Trophoblast cell (in vitro differentiated cells and primary cell): ENCODE data around the gene PHF5A.
"Not testable (repeated sequence)": the region's sequence is repeated elsewhere in the genome, so short reads cannot be mapped to it uniquely, and the experiment has no call there.

ENCODE experiments used
- DNase-seq, 2 donors: peaks; one replicate each; pipeline ENCODE4 v3.0.0-alpha.2; 2016
- H2AFZ ChIP-seq: 2 replicates; pipeline ENCODE4 v1.6.1; 2013; ENCODE audit warnings: low read length, moderate library complexity, mild to moderate bottlenecking; ENCODE audit not compliant: insufficient read depth, poor library complexity
- H2AK5ac ChIP-seq: 2 replicates; pipeline ENCODE4 v1.6.1; 2013; ENCODE audit warnings: mild to moderate bottlenecking, low read length
- H2BK120ac ChIP-seq: 2 replicates; pipeline ENCODE4 v1.6.1; 2013; ENCODE audit warnings: low read length, mild to moderate bottlenecking, moderate library complexity; ENCODE audit not compliant: insufficient read depth, poor library complexity
- H2BK12ac ChIP-seq: 2 replicates; pipeline ENCODE4 v1.6.1; 2013; ENCODE audit warnings: mild to moderate bottlenecking, low read length, moderate library complexity
- H2BK5ac ChIP-seq: 2 replicates; pipeline ENCODE4 v1.6.1; 2013; ENCODE audit warnings: low read length, low read depth, moderate library complexity, mild to moderate bottlenecking; ENCODE audit not compliant: poor library complexity
- H3K14ac ChIP-seq: 2 replicates; pipeline ENCODE4 v1.6.1; 2013; ENCODE audit warnings: mild to moderate bottlenecking, low read length
- H3K18ac ChIP-seq: 2 replicates; pipeline ENCODE4 v1.6.1; 2013; ENCODE audit warnings: mild to moderate bottlenecking, low read length
- H3K23ac ChIP-seq: 2 replicates; pipeline ENCODE4 v1.6.1; 2013; ENCODE audit warnings: low read length
- H3K27ac ChIP-seq: 2 replicates; pipeline ENCODE4 v1.5.1; 2013; ENCODE audit warnings: low read depth, mild to moderate bottlenecking, inconsistent platforms, low read length, moderate library complexity
- H3K27me3 ChIP-seq: 2 replicates; pipeline ENCODE4 v1.6.1; 2013; ENCODE audit warnings: inconsistent platforms, mild to moderate bottlenecking, low read length, moderate library complexity; ENCODE audit not compliant: insufficient read depth
- H3K36me3 ChIP-seq, 2 experiments: 1 replicate in 1 of 2; 2 replicates in 1 of 2; pipeline ENCODE4 v1.6.1; 2013; ENCODE audit warnings: low read length in 2 of 2, mild to moderate bottlenecking in 2 of 2, moderate library complexity in 1 of 2; ENCODE audit not compliant: insufficient read depth in 2 of 2, control insufficient read depth in 1 of 2
- H3K4ac ChIP-seq: 2 replicates; pipeline ENCODE4 v1.6.1; 2013; ENCODE audit warnings: low read depth, mild to moderate bottlenecking, low read length, moderate library complexity
- H3K4me1 ChIP-seq, 2 experiments: 1 replicate in 1 of 2; 2 replicates in 1 of 2; pipeline ENCODE4 v1.6.1; 2013; ENCODE audit warnings: low read length in 2 of 2, mild to moderate bottlenecking in 2 of 2, moderate library complexity in 1 of 2; ENCODE audit not compliant: insufficient read depth in 2 of 2, control insufficient read depth in 1 of 2
- H3K4me2 ChIP-seq: 2 replicates; pipeline ENCODE4 v1.6.1; 2013; ENCODE audit warnings: inconsistent platforms, mild to moderate bottlenecking, low read length, moderate library complexity
- H3K4me3 ChIP-seq: 2 replicates; pipeline ENCODE4 v1.5.1; 2013; ENCODE audit warnings: mild to moderate bottlenecking, low read depth, low read length, inconsistent platforms
- H3K79me1 ChIP-seq: one replicate; pipeline ENCODE4 v1.6.1; 2013; ENCODE audit warnings: low read length
- H3K79me2 ChIP-seq: 2 replicates; pipeline ENCODE4 v1.6.1; 2013; ENCODE audit warnings: low read length, mild to moderate bottlenecking; ENCODE audit not compliant: control insufficient read depth, insufficient read depth, poor library complexity
- H3K9ac ChIP-seq: 2 replicates; pipeline ENCODE4 v1.6.1; 2013; ENCODE audit warnings: mild to moderate bottlenecking, low read length
- H3K9me3 ChIP-seq: 2 replicates; pipeline ENCODE4 v1.6.1; 2013; ENCODE audit warnings: low read depth, mild to moderate bottlenecking, control low read depth, inconsistent platforms, low read length; ENCODE audit not compliant: insufficient read depth
- H4K12ac ChIP-seq: 2 replicates; pipeline ENCODE4 v1.6.1; 2013; ENCODE audit warnings: low read depth, mild to moderate bottlenecking, low read length, moderate library complexity
- H4K8ac ChIP-seq: 2 replicates; pipeline ENCODE4 v1.6.1; 2013; ENCODE audit warnings: low read depth, mild to moderate bottlenecking, low read length, moderate library complexity
- H4K91ac ChIP-seq: one replicate; pipeline ENCODE4 v1.6.1; 2013; ENCODE audit warnings: low read depth, mild to moderate bottlenecking, low read length, moderate library complexity
- WGBS: extraction: QIAGEN DNeasy Blood & Tissue Kit; methylation state at CpG from one replicate; pipeline ENCODE4 v1.1.7; 2013; ENCODE audit warnings: missing lambda C conversion rate; ENCODE audit not compliant: insufficient read length, insufficient coverage; ENCODE audit errors: extremely low coverage; 5-methylcytosine and 5-hydroxymethylcytosine counted together

The PHF5A gene

GRCh38 chr22:41433480-41433879, 35.0 kb downstream of the PHF5A start:
- not testable (repeated sequence) for H3K4me3 ChIP-seq, H2AFZ ChIP-seq, H3K18ac ChIP-seq, H3K27ac ChIP-seq, H3K9me3 ChIP-seq, DNase-seq, H2BK12ac ChIP-seq, H3K14ac ChIP-seq, H4K12ac ChIP-seq, H2BK120ac ChIP-seq, H3K79me1 ChIP-seq, H3K79me2 ChIP-seq, H3K27me3 ChIP-seq, H4K91ac ChIP-seq, H4K8ac ChIP-seq, H3K4me1 ChIP-seq, H3K4ac ChIP-seq, H2AK5ac ChIP-seq, H3K9ac ChIP-seq, H2BK5ac ChIP-seq, H3K23ac ChIP-seq, H3K4me2 ChIP-seq
- no CpG with 5 or more reads among the region's 1 CpG for WGBS
- H3K36me3 ChIP-seq, result peaks cover 49 to 51% of the 10 kb centered on the region in 2 experiments

- no peak overlapping the region for H2AK5ac ChIP-seq
- no peak overlapping the region for H4K91ac ChIP-seq
- no peak overlapping the region for H3K23ac ChIP-seq
- H2BK5ac ChIP-seq, result no peak overlapping the region
- DNase-seq, result no peak
- no peak overlapping the region for H2BK12ac ChIP-seq
- H3K9me3 ChIP-seq, result no peaks in the 10 kb centered on the region
- no peak overlapping the region for H3K27ac ChIP-seq
- H3K27me3 ChIP-seq, result no peaks in the 10 kb centered on the region
- H4K12ac ChIP-seq, result no peak overlapping the region
- H3K4me3 ChIP-seq, result no peak overlapping the region
- H3K79me1 ChIP-seq, result no peaks in the 10 kb centered on the region
- WGBS, result no CpG with 5 or more reads among the region's 6 CpGs
- no peak overlapping the region for H3K4me2 ChIP-seq
- no peak overlapping the region for H3K14ac ChIP-seq
- H3K79me2 ChIP-seq, result no peaks in the 10 kb centered on the region
- H3K36me3 ChIP-seq, result peaks cover 38 to 39% of the 10 kb centered on the region in 2 experiments
- H2AFZ ChIP-seq, result no peak overlapping the region
- no peak overlapping the region for H4K8ac ChIP-seq
- H2BK120ac ChIP-seq, result no peak overlapping the region
- H3K18ac ChIP-seq, result no peak overlapping the region
- H3K9ac ChIP-seq, result no peak overlapping the region
- no peaks in the 10 kb centered on the region for H3K4me1 ChIP-seq
- H3K4ac ChIP-seq, result no peak overlapping the region
These were observed 36.8 kb downstream of the PHF5A start for GRCh38 chr22:41431656-41432055.

GRCh38 chr22:41429951-41430332, 38.5 kb downstream of the PHF5A start:
- peaks cover 2% of the 10 kb centered on the region for H3K9me3 ChIP-seq
- DNase-seq, result no peak
- H3K36me3 ChIP-seq, result peaks cover 22 to 23% of the 10 kb centered on the region in 2 experiments
- no peak overlapping the region for H3K4me2 ChIP-seq
- WGBS, result no CpG with 5 or more reads among the region's 8 CpGs
- no peak overlapping the region for H3K23ac ChIP-seq
- H2BK120ac ChIP-seq, result no peak overlapping the region
- no peaks in the 10 kb centered on the region for H3K4me1 ChIP-seq
- no peak overlapping the region for H3K9ac ChIP-seq
- no peak overlapping the region for H4K91ac ChIP-seq
- no peak overlapping the region for H4K12ac ChIP-seq
- no peak overlapping the region for H4K8ac ChIP-seq
- no peak overlapping the region for H2AFZ ChIP-seq
- no peaks in the 10 kb centered on the region for H3K79me1 ChIP-seq
- H2BK12ac ChIP-seq, result no peak overlapping the region
- no peak overlapping the region for H3K14ac ChIP-seq
- no peak overlapping the region for H2AK5ac ChIP-seq
- H3K4me3 ChIP-seq, result no peak overlapping the region
- no peaks in the 10 kb centered on the region for H3K27me3 ChIP-seq
- H3K4ac ChIP-seq, result no peak overlapping the region
- H3K79me2 ChIP-seq, result no peaks in the 10 kb centered on the region
- no peak overlapping the region for H3K18ac ChIP-seq
- no peak overlapping the region for H3K27ac ChIP-seq
- H2BK5ac ChIP-seq, result no peak overlapping the region

GRCh38 chr22:41429232-41429950, 39.1 kb downstream of the PHF5A start:
- Histone ChIP-seq H3K4me2 (no peak overlapping the region), H3K79me1 (no peaks in the 10 kb centered on the region), H3K27ac (no peak overlapping the region), H3K27me3 (no peaks in the 10 kb centered on the region), H3K23ac (no peak overlapping the region), H3K9ac (no peak overlapping the region), H3K14ac (no peak overlapping the region), H2BK12ac (no peak overlapping the region), H2AFZ (no peak overlapping the region), H2BK5ac (no peak overlapping the region), H4K91ac (no peak overlapping the region), H2BK120ac (no peak overlapping the region), H3K9me3 (peaks cover 2% of the 10 kb centered on the region), H3K4me1 (no peaks in the 10 kb centered on the region), H4K8ac (no peak overlapping the region), H3K4me3 (no peak overlapping the region), H4K12ac (no peak overlapping the region), H3K18ac (no peak overlapping the region), H2AK5ac (no peak overlapping the region), H3K79me2 (no peaks in the 10 kb centered on the region), H3K36me3 (peaks cover 17% of the 10 kb centered on the region in 2 experiments), H3K4ac (no peak overlapping the region)
- no peak for DNase-seq
- no CpG with 5 or more reads among the region's 13 CpGs for WGBS
